Astrocyte of the spinal cord (primary cell): ENCODE data around the gene PCF11.
"Not testable (repeated sequence)": the region's sequence is repeated elsewhere in the genome, so short reads cannot be mapped to it uniquely, and the experiment has no call there.

Experiments
- DNase-seq: peaks from one replicate; pipeline ENCODE4 v3.0.0; 2011; ENCODE audit warnings: low read depth, low spot score
- H3K4me3 ChIP-seq: 2 replicates; pipeline ENCODE4 v1.5.1; 2011; ENCODE audit warnings: low read depth, mild to moderate bottlenecking, low read length, moderate library complexity
- CTCF ChIP-seq: IDR thresholded peaks from 2 replicates; pipeline ENCODE4 v1.5.1; 2012; ENCODE audit warnings: low read depth, mild to moderate bottlenecking, low read length, inconsistent platforms
- in situ Hi-C: cut with HindIII; loops from 2 replicates; pipeline ENCODE4 v1.10.0; 2017; ENCODE audit warnings: low sequenced_read_pairs

PCF11 gene

GRCh38 chr11:83125577-83125976 lies 31.4 kb upstream of the PCF11 start:
- TF ChIP-seq CTCF, result no peak
- in situ Hi-C loops, result no loop called here
- DNase-seq, result no peak
- no peak overlapping the region for H3K4me3 ChIP-seq

- TF ChIP-seq CTCF, result no peak
- DNase-seq, result no peak
- H3K4me3 ChIP-seq, result no peak overlapping the region
- in situ Hi-C loops, result no loop called here
These were observed 29.7 kb upstream of the PCF11 start for GRCh38 chr11:83127310-83127637.

DNA sequence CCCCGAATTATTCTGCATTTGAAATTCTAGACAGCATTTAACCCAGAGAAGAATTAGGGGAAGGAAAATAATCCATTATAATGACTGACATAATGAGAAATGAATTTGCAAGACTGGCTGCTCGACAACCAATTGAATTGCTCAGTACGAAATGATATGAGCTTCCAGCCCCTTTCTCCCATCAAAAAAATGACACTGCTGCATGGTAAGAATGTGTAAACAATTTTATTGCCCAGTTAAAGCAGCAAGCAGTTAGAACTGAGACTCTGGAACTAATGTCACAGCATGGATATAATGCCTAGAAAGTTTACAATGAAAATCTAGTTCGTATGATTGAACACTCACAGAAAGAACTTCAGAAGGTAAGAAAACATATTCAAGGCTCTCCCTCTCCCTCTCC lies 24.7 kb upstream of the PCF11 start:
- in situ Hi-C loops, result no loop called here
- DNase-seq, result no peak

GRCh38 chr11:83133266-83133665 lies 23.7 kb upstream of the PCF11 start:
- DNase-seq, H3K4me3 ChIP-seq, in situ Hi-C loops: not testable (repeated sequence)

More for the DNA sequence above, 24.7 kb upstream of the PCF11 start:
- no peak for TF ChIP-seq CTCF
- no peak overlapping the region for H3K4me3 ChIP-seq

- in situ Hi-C loops, result no loop called here
- no peak overlapping the region for H3K4me3 ChIP-seq
- DNase-seq, result no peak
- no peak for TF ChIP-seq CTCF
These were observed 17.6 kb upstream of the PCF11 start for GRCh38 chr11:83139310-83139709.

- DNase-seq, result no peak
- no peak for TF ChIP-seq CTCF
- in situ Hi-C loops, result no loop called here
- no peak overlapping the region for H3K4me3 ChIP-seq
These were observed 16.1 kb upstream of the PCF11 start for GRCh38 chr11:83140691-83141455.

- in situ Hi-C loops, result no loop called here
- DNase-seq, result no peak
- no peak overlapping the region for H3K4me3 ChIP-seq
- TF ChIP-seq CTCF, result no peak
These were observed 9.0 kb upstream of the PCF11 start for GRCh38 chr11:83147895-83148294.
